Thymus (tissue), 11 donors: ENCODE data around the gene ZNF574. TPM values are rescaled to one million over a fixed set of nuclear protein-coding genes. Genes with fewer than 3 reads are reported as not detected.

ENCODE experiments used
- DNase-seq, 9 donors: peaks; one replicate each; pipeline ENCODE4 v3.0.0-alpha.2; 2013; ENCODE audit warnings: low spot score in 9 of 9, low read depth in 6 of 9, missing footprints in 1 of 9
- H3K27ac ChIP-seq, 2 donors: one replicate each; pipeline ENCODE4 v1.5.1; 2013; ENCODE audit warnings: control low read depth in 1 of 2, low read depth in 1 of 2, low read length in 1 of 2, mild to moderate bottlenecking in 1 of 2, moderate library complexity in 1 of 2
- H3K27me3 ChIP-seq, 2 donors: one replicate each; pipeline ENCODE4 v1.5.1; 2013; ENCODE audit warnings: low read length in 1 of 2; ENCODE audit not compliant: control insufficient read depth in 2 of 2, insufficient read depth in 1 of 2
- H3K36me3 ChIP-seq, 2 donors: one replicate each; pipeline ENCODE4 v1.5.1; 2013; ENCODE audit warnings: low read length in 1 of 2, mild to moderate bottlenecking in 1 of 2, moderate library complexity in 1 of 2; ENCODE audit not compliant: control insufficient read depth in 2 of 2, insufficient read depth in 2 of 2
- H3K4me1 ChIP-seq, 2 donors: one replicate each; pipeline ENCODE4 v1.5.1; 2013; ENCODE audit warnings: low read length in 2 of 2; ENCODE audit not compliant: control insufficient read depth in 2 of 2, insufficient read depth in 2 of 2
- H3K4me3 ChIP-seq, 2 donors: one replicate each; pipeline ENCODE4 v1.5.1; 2013; ENCODE audit warnings: low read length in 2 of 2, control low read depth in 1 of 2, mild to moderate bottlenecking in 1 of 2
- H3K9me3 ChIP-seq, 2 donors: one replicate each; pipeline ENCODE4 v1.5.1; 2013; ENCODE audit warnings: low read length in 1 of 2, mild to moderate bottlenecking in 1 of 2; ENCODE audit not compliant: control insufficient read depth in 2 of 2, insufficient read depth in 1 of 2
- whole genome bisulfite sequencing: extraction: QIAGEN DNeasy Blood & Tissue Kit; methylation state at CpG from one replicate; pipeline ENCODE4 v1.1.7; 2013; 5-methylcytosine and 5-hydroxymethylcytosine counted together
- polyA plus RNA-seq: library from polyadenylated mRNA; stranded (reverse); fragments of 200-250 nt; gene quantifications from one replicate; pipeline ENCODE4 v1.2.3, GENCODE V29; 2013
- total RNA-seq: library from RNA; stranded (reverse); fragments of 120-200 nt; gene quantifications from one replicate; pipeline ENCODE4 v1.2.4, GENCODE V29; 2013
- donor health status: healthy.

ZNF574 gene
- total and polyA plus RNA-seq, 2 donors: 5.7 to 6.0 TPM

DNA sequence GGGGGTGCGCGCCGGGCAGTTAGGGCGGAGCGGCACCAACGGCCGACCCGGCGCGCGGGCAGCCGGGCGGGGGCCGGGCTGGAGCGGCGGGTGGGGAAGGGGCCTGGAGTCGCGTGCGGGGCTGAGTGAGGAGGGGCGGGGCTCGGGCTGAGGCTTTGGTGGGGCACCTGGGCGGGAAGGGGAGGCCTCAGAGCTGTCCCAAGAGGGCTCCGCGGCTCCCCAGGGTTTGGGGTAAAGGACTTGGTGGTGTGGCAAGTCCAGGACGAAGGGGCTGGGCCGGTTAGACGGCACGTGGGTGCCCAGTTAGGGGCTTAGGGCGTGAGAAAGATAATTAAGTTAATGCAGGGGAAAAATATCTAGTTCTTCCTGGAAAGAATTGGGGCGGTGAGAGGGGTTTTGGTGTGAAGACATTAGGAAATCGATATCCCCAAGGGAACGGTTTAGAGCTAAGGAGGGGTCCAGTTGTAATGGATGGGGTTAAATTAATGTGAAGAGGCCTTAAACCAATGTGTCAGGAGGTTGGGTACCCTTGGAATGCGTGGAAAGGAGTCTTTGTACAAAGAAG, 496 bp downstream of the ZNF574 start:
- under 1% methylated on average over 33 of the region's 33 CpGs for WGBS
- H3K27ac ChIP-seq: peak overlapping the region in 1 of 2 donors; percentile 88
- H3K4me1 ChIP-seq: peaks cover 12 to 20% of the 10 kb centered on the region in 2 donors
- peaks cover 31 to 34% of the 10 kb centered on the region in 2 donors for H3K36me3 ChIP-seq
- peak in 2 of 9 donors; percentile 16 to 45 for DNase-seq
- peak overlapping the region; percentile 86 to 91 for H3K4me3 ChIP-seq
- H3K27me3 ChIP-seq: no peaks in the 10 kb centered on the region
- no peaks in the 10 kb centered on the region for H3K9me3 ChIP-seq

DNA sequence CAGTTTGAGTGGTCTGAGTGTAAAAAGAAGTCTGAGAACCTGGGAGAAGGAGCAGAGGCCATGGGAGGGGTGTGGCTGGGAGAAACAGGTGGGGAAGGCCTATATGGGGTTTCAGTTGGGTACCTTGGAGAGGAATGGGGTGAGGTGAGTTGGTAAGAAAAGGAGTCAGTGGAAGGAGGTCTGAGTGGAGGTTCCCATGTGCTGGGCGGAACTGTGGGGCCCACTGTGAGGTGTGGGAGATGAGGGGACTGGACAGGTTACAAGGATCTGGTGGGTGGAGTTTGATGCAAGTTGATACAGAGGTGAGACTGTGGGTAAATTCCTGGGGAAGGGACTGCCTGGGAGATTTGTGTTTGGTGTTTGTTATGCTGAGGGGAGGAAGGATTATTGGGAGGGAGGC, 2.1 kb downstream of the ZNF574 start:
- WGBS: 98% methylated on average over 1 of the region's 1 CpG
- no peak overlapping the region for H3K27ac ChIP-seq
- no peaks in the 10 kb centered on the region for H3K27me3 ChIP-seq
- peaks cover 12 to 20% of the 10 kb centered on the region in 2 donors for H3K4me1 ChIP-seq
- no peak overlapping the region for H3K4me3 ChIP-seq
- DNase-seq: no peak
- peaks cover 33 to 42% of the 10 kb centered on the region in 2 donors for H3K36me3 ChIP-seq
- no peaks in the 10 kb centered on the region for H3K9me3 ChIP-seq

DNA sequence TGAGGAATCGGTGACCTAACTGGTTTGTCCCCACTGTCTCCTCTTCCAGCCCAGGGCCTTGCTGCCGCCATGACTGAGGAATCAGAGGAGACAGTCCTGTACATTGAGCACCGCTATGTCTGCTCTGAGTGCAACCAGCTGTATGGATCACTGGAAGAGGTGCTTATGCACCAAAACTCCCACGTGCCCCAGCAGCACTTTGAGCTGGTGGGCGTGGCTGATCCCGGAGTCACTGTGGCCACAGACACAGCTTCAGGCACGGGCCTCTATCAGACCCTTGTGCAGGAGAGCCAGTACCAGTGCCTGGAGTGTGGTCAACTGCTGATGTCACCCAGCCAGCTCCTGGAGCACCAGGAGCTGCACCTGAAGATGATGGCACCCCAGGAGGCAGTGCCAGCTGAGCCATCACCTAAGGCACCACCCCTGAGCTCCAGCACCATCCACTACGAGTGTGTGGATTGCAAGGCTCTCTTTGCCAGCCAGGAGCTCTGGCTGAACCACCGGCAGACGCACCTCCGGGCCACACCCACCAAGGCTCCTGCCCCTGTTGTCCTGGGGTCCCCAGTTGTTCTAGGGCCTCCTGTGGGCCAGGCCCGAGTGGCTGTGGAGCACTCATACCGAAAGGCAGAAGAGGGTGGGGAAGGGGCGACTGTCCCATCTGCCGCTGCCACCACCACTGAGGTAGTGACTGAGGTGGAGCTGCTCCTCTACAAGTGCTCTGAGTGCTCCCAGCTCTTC, 2.7 kb downstream of the ZNF574 start:
- 96% methylated on average over 15 of the region's 15 CpGs for WGBS
- DNase-seq: no peak

DNA sequence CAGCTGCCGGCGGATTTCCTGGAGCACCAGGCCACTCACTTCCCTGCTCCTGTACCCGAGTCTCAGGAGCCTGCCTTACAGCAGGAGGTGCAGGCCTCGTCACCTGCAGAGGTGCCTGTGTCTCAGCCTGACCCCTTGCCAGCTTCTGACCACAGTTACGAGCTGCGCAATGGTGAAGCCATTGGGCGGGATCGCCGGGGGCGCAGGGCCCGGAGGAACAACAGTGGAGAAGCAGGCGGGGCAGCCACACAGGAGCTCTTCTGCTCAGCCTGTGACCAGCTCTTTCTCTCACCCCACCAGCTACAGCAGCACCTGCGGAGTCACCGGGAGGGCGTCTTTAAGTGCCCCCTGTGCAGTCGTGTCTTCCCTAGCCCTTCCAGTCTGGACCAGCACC, 3.3 kb downstream of the ZNF574 start:
- H3K36me3 ChIP-seq: peaks cover 37 to 42% of the 10 kb centered on the region in 2 donors

More for the DNA sequence above, 2.7 kb downstream of the ZNF574 start:
- peaks cover 36 to 42% of the 10 kb centered on the region in 2 donors for H3K36me3 ChIP-seq
- H3K4me3 ChIP-seq: no peak overlapping the region
- no peaks in the 10 kb centered on the region for H3K27me3 ChIP-seq
- H3K4me1 ChIP-seq: peaks cover 12 to 20% of the 10 kb centered on the region in 2 donors
- H3K27ac ChIP-seq: no peak overlapping the region
- no peaks in the 10 kb centered on the region for H3K9me3 ChIP-seq

DNA sequence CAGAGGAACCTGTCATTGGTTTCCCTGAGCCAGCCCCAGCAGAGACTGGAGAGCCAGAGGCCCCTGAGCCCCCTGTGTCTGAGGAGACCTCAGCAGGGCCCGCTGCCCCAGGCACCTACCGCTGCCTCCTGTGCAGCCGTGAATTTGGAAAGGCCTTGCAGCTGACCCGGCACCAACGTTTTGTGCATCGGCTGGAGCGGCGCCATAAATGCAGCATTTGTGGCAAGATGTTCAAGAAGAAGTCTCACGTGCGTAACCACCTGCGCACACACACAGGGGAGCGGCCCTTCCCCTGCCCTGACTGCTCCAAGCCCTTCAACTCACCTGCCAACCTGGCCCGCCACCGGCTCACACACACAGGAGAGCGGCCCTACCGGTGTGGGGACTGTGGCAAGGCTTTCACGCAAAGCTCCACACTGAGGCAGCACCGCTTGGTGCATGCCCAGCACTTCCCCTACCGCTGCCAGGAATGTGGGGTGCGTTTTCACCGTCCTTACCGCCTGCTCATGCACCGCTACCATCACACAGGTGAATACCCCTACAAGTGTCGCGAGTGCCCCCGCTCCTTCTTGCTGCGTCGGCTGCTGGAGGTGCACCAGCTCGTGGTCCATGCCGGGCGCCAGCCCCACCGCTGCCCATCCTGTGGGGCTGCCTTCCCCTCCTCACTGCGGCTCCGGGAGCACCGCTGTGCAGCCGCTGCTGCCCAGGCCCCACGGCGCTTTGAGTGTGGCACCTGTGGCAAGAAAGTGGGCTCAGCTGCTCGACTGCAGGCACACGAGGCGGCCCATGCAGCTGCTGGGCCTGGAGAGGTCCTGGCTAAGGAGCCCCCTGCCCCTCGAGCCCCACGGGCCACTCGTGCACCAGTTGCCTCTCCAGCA, 4.2 kb downstream of the ZNF574 start:
- no peaks in the 10 kb centered on the region for H3K27me3 ChIP-seq
- peaks cover 8 to 15% of the 10 kb centered on the region in 2 donors for H3K4me1 ChIP-seq
- 97% methylated on average over 44 of the region's 44 CpGs for WGBS
- no peaks in the 10 kb centered on the region for H3K9me3 ChIP-seq
- DNase-seq: no peak
- H3K27ac ChIP-seq: no peak overlapping the region
- no peak overlapping the region for H3K4me3 ChIP-seq
- peaks cover 37 to 42% of the 10 kb centered on the region in 2 donors for H3K36me3 ChIP-seq

More for the DNA sequence above, 3.3 kb downstream of the ZNF574 start:
- 95% methylated on average over 16 of the region's 16 CpGs for WGBS
- Histone ChIP-seq H3K9me3 (no peaks in the 10 kb centered on the region), H3K4me3 (no peak overlapping the region), H3K27me3 (no peaks in the 10 kb centered on the region), H3K27ac (no peak overlapping the region), H3K4me1 (peaks cover 12 to 20% of the 10 kb centered on the region in 2 donors)
- no peak for DNase-seq

DNA sequence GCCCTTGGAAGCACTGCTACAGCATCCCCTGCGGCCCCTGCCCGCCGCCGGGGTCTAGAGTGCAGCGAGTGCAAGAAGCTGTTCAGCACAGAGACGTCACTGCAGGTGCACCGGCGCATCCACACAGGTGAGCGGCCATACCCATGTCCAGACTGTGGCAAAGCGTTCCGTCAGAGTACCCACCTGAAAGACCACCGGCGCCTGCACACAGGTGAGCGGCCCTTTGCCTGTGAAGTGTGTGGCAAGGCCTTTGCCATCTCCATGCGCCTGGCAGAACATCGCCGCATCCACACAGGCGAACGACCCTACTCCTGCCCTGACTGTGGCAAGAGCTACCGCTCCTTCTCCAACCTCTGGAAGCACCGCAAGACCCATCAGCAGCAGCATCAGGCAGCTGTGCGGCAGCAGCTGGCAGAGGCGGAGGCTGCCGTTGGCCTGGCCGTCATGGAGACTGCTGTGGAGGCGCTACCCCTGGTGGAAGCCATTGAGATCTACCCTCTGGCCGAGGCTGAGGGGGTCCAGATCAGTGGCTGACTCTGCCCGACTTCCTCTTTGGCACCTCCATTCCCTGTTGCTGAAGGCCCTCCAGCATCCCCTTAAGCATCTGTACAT, 4.9 kb downstream of the ZNF574 start:
- DNase-seq: no peak
- H3K36me3 ChIP-seq: peaks cover 37 to 42% of the 10 kb centered on the region in 2 donors
- H3K9me3 ChIP-seq: no peaks in the 10 kb centered on the region
- H3K4me3 ChIP-seq: no peak overlapping the region
- H3K27ac ChIP-seq: no peak overlapping the region
- H3K27me3 ChIP-seq: no peaks in the 10 kb centered on the region
- H3K4me1 ChIP-seq: peaks cover 5 to 13% of the 10 kb centered on the region in 2 donors
- WGBS: 98% methylated on average over 28 of the region's 28 CpGs

DNA sequence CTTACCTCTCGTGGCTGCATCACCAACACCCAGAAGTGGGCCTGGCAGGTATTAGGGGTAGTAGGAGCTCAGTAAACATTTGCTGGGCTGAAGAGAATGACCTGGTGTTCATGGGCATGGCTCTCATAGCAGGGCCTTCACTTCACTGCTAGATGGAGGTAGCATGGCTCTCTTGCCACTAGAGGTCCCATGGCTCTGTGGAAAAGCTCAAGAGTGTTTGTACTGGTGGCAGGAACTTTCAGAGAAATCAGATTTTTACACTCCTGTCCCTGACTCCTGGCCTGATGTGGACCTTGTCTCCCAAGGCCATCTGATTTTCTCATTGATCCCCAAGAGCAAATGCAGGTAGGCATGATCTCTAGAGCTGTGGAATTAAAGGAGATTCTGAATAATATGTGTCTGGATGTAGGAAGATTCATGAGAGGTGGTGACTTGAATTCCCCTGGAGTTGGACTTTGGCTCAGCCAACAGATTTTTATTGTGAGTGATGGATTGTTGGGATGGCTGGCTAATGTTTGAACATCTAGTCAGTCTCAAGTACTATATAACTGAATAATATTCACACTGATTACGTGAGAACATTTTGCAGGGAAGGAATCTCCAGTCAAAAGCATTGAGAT, 5.7 kb downstream of the ZNF574 start:
- Histone ChIP-seq H3K4me3 (no peak overlapping the region), H3K9me3 (no peaks in the 10 kb centered on the region), H3K27ac (no peak overlapping the region), H3K27me3 (no peaks in the 10 kb centered on the region), H3K4me1 (peaks cover 5 to 11% of the 10 kb centered on the region in 2 donors), H3K36me3 (peaks cover 37 to 42% of the 10 kb centered on the region in 2 donors)
- no peak for DNase-seq
- 99% methylated on average over 2 of the region's 2 CpGs for WGBS

DNA sequence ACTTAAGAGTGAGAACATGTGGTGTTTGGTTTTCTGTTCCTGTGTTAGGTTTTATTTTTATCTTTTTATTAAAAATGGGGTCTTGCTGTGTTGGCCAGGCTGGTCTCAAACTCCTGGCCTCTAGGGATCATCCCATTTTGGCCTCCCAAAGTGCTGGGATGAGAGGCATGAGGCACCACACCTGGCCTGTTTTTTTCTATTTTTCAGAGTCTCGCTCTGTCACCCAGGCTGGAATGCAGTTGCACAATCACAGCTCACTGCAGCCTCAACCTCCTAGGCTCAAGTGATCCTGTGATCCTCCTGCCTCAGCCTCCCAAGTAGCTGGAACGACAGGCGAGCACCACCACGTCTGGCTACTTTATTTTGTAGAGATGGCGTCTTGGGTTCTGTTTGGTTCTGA, 7.6 kb downstream of the ZNF574 start:
- WGBS: 97% methylated on average over 5 of the region's 5 CpGs
- DNase-seq: no peak
- Histone ChIP-seq H3K4me1 (peaks cover 0 to 7% of the 10 kb centered on the region in 2 donors), H3K36me3 (peaks cover 36 to 37% of the 10 kb centered on the region in 2 donors), H3K27ac (no peak overlapping the region), H3K9me3 (no peaks in the 10 kb centered on the region), H3K4me3 (no peak overlapping the region), H3K27me3 (no peaks in the 10 kb centered on the region)
